GF-D8 (cell line): ENCODE results near the gene RFPL1.
"Not testable (repeated sequence)": the region's sequence is repeated elsewhere in the genome, so short reads cannot be mapped to it uniquely, and the experiment has no call there.

ENCODE experiments used
- DNase-seq: peaks from one replicate; lab custom pipeline; 2025; lab: John Stamatoyannopoulos, UW

RFPL1 gene

GRCh38 chr22:29438283-29438682 is at the start of gene RFPL1:
TSS of gene RFPL1 (plus strand) at chr22:29438583.
- DNase-seq: not testable (repeated sequence)

- no peak for DNase-seq
Measured at GRCh38 chr22:29388759-29389090, 49.7 kb upstream of the RFPL1 start.

- no peak for DNase-seq
Measured at GRCh38 chr22:29390270-29390669, 48.1 kb upstream of the RFPL1 start.

- DNase-seq: no peak
Measured at GRCh38 chr22:29391546-29391945, 46.8 kb upstream of the RFPL1 start.

- DNase-seq: no peak
Measured at GRCh38 chr22:29393019-29393608, 45.3 kb upstream of the RFPL1 start.

- DNase-seq: peak; percentile 34
Measured at GRCh38 chr22:29394931-29395581, 43.3 kb upstream of the RFPL1 start.

GRCh38 chr22:29396126-29396525 is 42.3 kb upstream of the RFPL1 start:
- no peak for DNase-seq

- no peak for DNase-seq
Measured at GRCh38 chr22:29397791-29398190, 40.6 kb upstream of the RFPL1 start.

GRCh38 chr22:29400576-29400975 is 37.8 kb upstream of the RFPL1 start:
- no peak for DNase-seq

- DNase-seq: not testable (repeated sequence)
Measured at GRCh38 chr22:29401538-29401937, 36.8 kb upstream of the RFPL1 start.

- DNase-seq: no peak
Measured at GRCh38 chr22:29408940-29409339, 29.4 kb upstream of the RFPL1 start.

- not testable (repeated sequence) for DNase-seq
Measured at GRCh38 chr22:29411569-29412211, 26.7 kb upstream of the RFPL1 start.

- not testable (repeated sequence) for DNase-seq
Measured at GRCh38 chr22:29412772-29413171, 25.6 kb upstream of the RFPL1 start.

GRCh38 chr22:29414951-29415591 is 23.3 kb upstream of the RFPL1 start:
- DNase-seq: not testable (repeated sequence)

- DNase-seq: not testable (repeated sequence)
Measured at GRCh38 chr22:29418704-29419103, 19.7 kb upstream of the RFPL1 start.

GRCh38 chr22:29426476-29426875 is 11.9 kb upstream of the RFPL1 start:
- DNase-seq: no peak

- DNase-seq: no peak
Measured at GRCh38 chr22:29427176-29427760, 11.1 kb upstream of the RFPL1 start.

GRCh38 chr22:29431986-29432385 is 6.4 kb upstream of the RFPL1 start:
- no peak for DNase-seq

- no peak for DNase-seq
Measured at GRCh38 chr22:29433856-29434255, 4.5 kb upstream of the RFPL1 start.

GRCh38 chr22:29434288-29434687 is 4.1 kb upstream of the RFPL1 start:
- DNase-seq: no peak

- no peak for DNase-seq
Measured at GRCh38 chr22:29435236-29436136, 2.9 kb upstream of the RFPL1 start.

GRCh38 chr22:29442976-29443375 is 4.6 kb downstream of the RFPL1 start:
- DNase-seq: no peak
